HUES64 (cell line): Measurements from ENCODE around the gene SLC9A6.
"Not testable (repeated sequence)": the region's sequence is repeated elsewhere in the genome, so short reads cannot be mapped to it uniquely, and the experiment has no call there.

Experiments
- H3K27ac ChIP-seq: 2 replicates; pipeline ENCODE4 v1.7.0; 2013; ENCODE audit warnings: low read depth, low read length, inconsistent platforms
- H3K27me3 ChIP-seq: 2 replicates; pipeline ENCODE4 v1.6.1; 2013; ENCODE audit warnings: mild to moderate bottlenecking, low read length; ENCODE audit not compliant: insufficient read depth
- H3K36me3 ChIP-seq: 2 replicates; pipeline ENCODE4 v1.6.1; 2013; ENCODE audit warnings: mild to moderate bottlenecking, low read length; ENCODE audit not compliant: insufficient read depth
- H3K4me1 ChIP-seq: 2 replicates; pipeline ENCODE4 v1.6.1; 2013; ENCODE audit warnings: mild to moderate bottlenecking, low read length, moderate library complexity; ENCODE audit not compliant: insufficient read depth
- H3K4me3 ChIP-seq: 2 replicates; pipeline ENCODE4 v1.5.1; 2013; ENCODE audit warnings: mild to moderate bottlenecking, low read length, moderate library complexity
- H3K9ac ChIP-seq: 2 replicates; pipeline ENCODE4 v1.6.1; 2013; ENCODE audit warnings: mild to moderate bottlenecking, low read depth, low read length
- H3K9me3 ChIP-seq: 2 replicates; pipeline ENCODE4 v1.6.1; 2013; ENCODE audit warnings: low read depth, low read length; ENCODE audit not compliant: insufficient read depth
- WGBS: fragments of 150-250, 120-280 bp; methylation state at CpG from one replicate; pipeline ENCODE4 v1.1.7; 2013; ENCODE audit warnings: missing lambda C conversion rate; 5-methylcytosine and 5-hydroxymethylcytosine counted together

SLC9A6 gene

GRCh38 chrX:136063340-136064079 lies 78.3 kb downstream of the SLC9A6 start:
- Histone ChIP-seq H3K27ac (no peak overlapping the region), H3K27me3 (no peaks in the 10 kb centered on the region), H3K36me3 (no peaks in the 10 kb centered on the region), H3K9me3 (no peaks in the 10 kb centered on the region), H3K4me1 (no peaks in the 10 kb centered on the region), H3K9ac (no peak overlapping the region), H3K4me3 (no peak overlapping the region)
- 93% methylated on average over 6 of the region's 7 CpGs for WGBS

- Histone ChIP-seq H3K9ac (no peak overlapping the region), H3K36me3 (no peaks in the 10 kb centered on the region), H3K4me3 (no peak overlapping the region), H3K9me3 (no peaks in the 10 kb centered on the region), H3K27me3 (no peaks in the 10 kb centered on the region), H3K4me1 (no peaks in the 10 kb centered on the region), H3K27ac (no peak overlapping the region)
- WGBS = 96% methylated on average over 3 of the region's 3 CpGs
Measured at GRCh38 chrX:136064661-136065043, 79.4 kb downstream of the SLC9A6 start.

GRCh38 chrX:136065044-136065671 lies 79.9 kb downstream of the SLC9A6 start:
- no peaks in the 10 kb centered on the region for H3K36me3 ChIP-seq
- no peaks in the 10 kb centered on the region for H3K9me3 ChIP-seq
- H3K4me3 ChIP-seq = no peak overlapping the region
- 91% methylated on average over 5 of the region's 7 CpGs for WGBS
- H3K27ac ChIP-seq = no peak overlapping the region
- H3K4me1 ChIP-seq = no peaks in the 10 kb centered on the region
- H3K27me3 ChIP-seq = no peaks in the 10 kb centered on the region
- H3K9ac ChIP-seq = no peak overlapping the region

- H3K27ac ChIP-seq = no peak overlapping the region
- H3K4me1 ChIP-seq = no peaks in the 10 kb centered on the region
- 97% methylated on average over 4 of the region's 5 CpGs for WGBS
- no peaks in the 10 kb centered on the region for H3K9me3 ChIP-seq
- no peak overlapping the region for H3K9ac ChIP-seq
- H3K4me3 ChIP-seq = no peak overlapping the region
- no peaks in the 10 kb centered on the region for H3K36me3 ChIP-seq
- H3K27me3 ChIP-seq = no peaks in the 10 kb centered on the region
Measured at GRCh38 chrX:136067097-136067496, 81.9 kb downstream of the SLC9A6 start.

- H3K36me3 ChIP-seq = no peaks in the 10 kb centered on the region
- no peak overlapping the region for H3K27ac ChIP-seq
- H3K9me3 ChIP-seq = no peaks in the 10 kb centered on the region
- H3K4me1 ChIP-seq = no peaks in the 10 kb centered on the region
- H3K27me3 ChIP-seq = no peaks in the 10 kb centered on the region
- no peak overlapping the region for H3K9ac ChIP-seq
- WGBS = 91% methylated on average over 7 of the region's 7 CpGs
- no peak overlapping the region for H3K4me3 ChIP-seq
Measured at GRCh38 chrX:136067966-136068365, 82.7 kb downstream of the SLC9A6 start.

GRCh38 chrX:136076942-136077341 lies 91.7 kb downstream of the SLC9A6 start:
- no peak overlapping the region for H3K9ac ChIP-seq
- 72% methylated on average over 5 of the region's 5 CpGs for WGBS
- no peak overlapping the region for H3K27ac ChIP-seq
- H3K4me3 ChIP-seq = no peak overlapping the region
- H3K9me3 ChIP-seq = no peaks in the 10 kb centered on the region
- no peaks in the 10 kb centered on the region for H3K27me3 ChIP-seq
- H3K36me3 ChIP-seq = no peaks in the 10 kb centered on the region
- H3K4me1 ChIP-seq = no peaks in the 10 kb centered on the region

- Histone ChIP-seq H3K27ac (no peak overlapping the region), H3K36me3 (no peaks in the 10 kb centered on the region), H3K4me3 (no peak overlapping the region), H3K9ac (no peak overlapping the region), H3K27me3 (no peaks in the 10 kb centered on the region), H3K9me3 (no peaks in the 10 kb centered on the region), H3K4me1 (no peaks in the 10 kb centered on the region)
Measured at GRCh38 chrX:136080766-136081165, 95.5 kb downstream of the SLC9A6 start.

GRCh38 chrX:136086521-136086920 lies 101.3 kb downstream of the SLC9A6 start:
- Histone ChIP-seq H3K9me3 (no peaks in the 10 kb centered on the region), H3K27ac (no peak overlapping the region), H3K4me3 (no peak overlapping the region), H3K27me3 (no peaks in the 10 kb centered on the region), H3K9ac (no peak overlapping the region), H3K36me3 (no peaks in the 10 kb centered on the region), H3K4me1 (no peaks in the 10 kb centered on the region)
- 97% methylated on average over 2 of the region's 2 CpGs for WGBS

- not testable (repeated sequence) for H3K4me3 ChIP-seq, H3K27ac ChIP-seq, H3K4me1 ChIP-seq, H3K9me3 ChIP-seq, H3K9ac ChIP-seq, H3K36me3 ChIP-seq, H3K27me3 ChIP-seq
- WGBS = 97% methylated on average over 3 of the region's 6 CpGs
Measured at GRCh38 chrX:136091898-136092297, 106.7 kb downstream of the SLC9A6 start.

GRCh38 chrX:136094962-136095361 lies 109.7 kb downstream of the SLC9A6 start:
- no peaks in the 10 kb centered on the region for H3K27me3 ChIP-seq
- H3K9me3 ChIP-seq = no peaks in the 10 kb centered on the region
- no peak overlapping the region for H3K9ac ChIP-seq
- H3K4me1 ChIP-seq = no peaks in the 10 kb centered on the region
- H3K4me3 ChIP-seq = no peak overlapping the region
- H3K27ac ChIP-seq = no peak overlapping the region
- H3K36me3 ChIP-seq = no peaks in the 10 kb centered on the region
- no CpG with 5 or more reads among the region's 3 CpGs for WGBS
